Right lobe of liver (tissue), 6 donors: ENCODE results near the gene PRSS33. TPM values are rescaled to one million over a fixed set of nuclear protein-coding genes. Genes with fewer than 3 reads are reported as not detected.

Experiments used
- ATAC-seq, 4 donors: fragments of 200-7000 bp; cut with Tn5 transposase; one replicate each; pipeline ENCODE4 v1.9.1; 2020; ENCODE audit warnings: mild to moderate bottlenecking in 4 of 4, moderate library complexity in 4 of 4
- DNase-seq, 3 donors: peaks; one replicate each; pipeline ENCODE4 v3.0.0-alpha.2; 2020
- H3K27ac ChIP-seq, 3 donors: fragments of 200-600 bp; one replicate each; pipeline ENCODE4 v1.8.0; 2022
- H3K27me3 ChIP-seq, 2 donors: fragments of 200-600 bp; one replicate each; pipeline ENCODE4 v1.8.0; 2022
- H3K36me3 ChIP-seq, 4 donors: fragments of 200-600 bp; sonication (generic) in 1 of 4; one replicate each; pipeline versions ENCODE4 v1.5.1 to v1.8.0; 2017 to 2022; ENCODE audit warnings: control low read depth in 1 of 4
- H3K4me1 ChIP-seq, 4 donors: fragments of 200-600 bp; sonication (generic) in 1 of 4; one replicate each; pipeline versions ENCODE4 v1.5.1 to v1.8.0; 2017 to 2022; ENCODE audit warnings: control low read depth in 1 of 4
- H3K4me3 ChIP-seq, 3 donors: fragments of 200-600 bp; one replicate each; pipeline ENCODE4 v1.8.0; 2022
- H3K9me3 ChIP-seq, 4 donors: fragments of 200-600 bp; sonication (generic) in 1 of 4; one replicate each; pipeline versions ENCODE4 v1.5.1 to v1.8.0; 2017 to 2022; ENCODE audit warnings: control low read depth in 1 of 4
- CTCF ChIP-seq, 4 donors: fragments of 200-600 bp in 3 of 4; fragments of 450-650 bp in 1 of 4; IDR thresholded peaks; one replicate each; pipeline versions ENCODE4 v1.5.1 to v1.8.0; 2016 to 2022; ENCODE audit warnings: antibody characterized with exemption in 4 of 4, mild to moderate bottlenecking in 2 of 4
- POLR2A ChIP-seq: fragments of 450-650 bp; IDR thresholded peaks from one replicate; pipeline ENCODE4 v1.6.1; 2017; ENCODE audit warnings: antibody characterized with exemption, mild to moderate bottlenecking
- WGBS: methylation state at CpG from one replicate; pipeline ENCODE4 v1.1.6; 2018; ENCODE audit warnings: low coverage, low lambda C conversion rate; ENCODE audit not compliant: insufficient coverage; ENCODE audit errors: missing lambda C conversion rate; 5-methylcytosine and 5-hydroxymethylcytosine counted together
- intact Hi-C, 2 donors: fragments of 100-400 bp; cut with DNase I; formaldehyde crosslinking; loops; one replicate each; pipeline versions ENCODE4 v1.11.2 to v1.14.1; 2022
- long read RNA-seq: library from polyadenylated mRNA; unstranded; transcript quantifications from one replicate; pipeline ENCODE4 v2.0.0, GENCODE V29; 2019
- total RNA-seq, 6 experiments: library from RNA; depleted of rRNA in 2 of 6; stranded (reverse); fragments of >200 nt in 2 of 6; fragmentation: NEBNext Ultra II Directional in 3 of 6; extraction: Animal tissue kit (Norgen Biotek cat#: 25700) in 3 of 6; gene quantifications; one replicate each; pipeline versions ENCODE4 v1.1.0 to v1.2.4, GENCODE V29; 2016 to 2023
- donor health status: DM: no; HTN: yes; CAD: no.
- donor health status: DM: no; HTN: no; CAD: no.
- donor health status: DM: no; HTN: no; CAD: no.
- donor health status: DM: no; HTN: yes; CAD: no.
- donor health status: DM: no; HTN: yes; CAD: no.

PRSS33 gene, protein sequence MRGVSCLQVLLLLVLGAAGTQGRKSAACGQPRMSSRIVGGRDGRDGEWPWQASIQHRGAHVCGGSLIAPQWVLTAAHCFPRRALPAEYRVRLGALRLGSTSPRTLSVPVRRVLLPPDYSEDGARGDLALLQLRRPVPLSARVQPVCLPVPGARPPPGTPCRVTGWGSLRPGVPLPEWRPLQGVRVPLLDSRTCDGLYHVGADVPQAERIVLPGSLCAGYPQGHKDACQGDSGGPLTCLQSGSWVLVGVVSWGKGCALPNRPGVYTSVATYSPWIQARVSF
- not detected for total RNA-seq
- long read RNA-seq = 0 reads

GRCh38 chr16:2787406-2787805, at the start of gene PRSS33:
Gene PRSS33, minus strand, starts transcription at chr16:2787560. Its CDS starts 1,013 bp downstream, at chr16:2786547.
- no peak for ATAC-seq
- 19% methylated on average over 7 of the region's 10 CpGs for WGBS
- Histone ChIP-seq H3K4me1 (peaks cover 0 to 4% (median 0%) of the 10 kb centered on the region in 4 donors), H3K9me3 (no peaks in the 10 kb centered on the region), H3K27ac (no peak within 1 kb of the TSS), H3K4me3 (no peak within 1 kb of the TSS), H3K36me3 (no peaks in the 10 kb centered on the region), H3K27me3 (peaks cover 0 to 12% of the 10 kb centered on the region in 2 donors)
- no peak for DNase-seq
- TF ChIP-seq POLR2A = no peak
- no peak for TF ChIP-seq CTCF (IDR thresholded peaks at IDR 0.05)
- intact Hi-C loops = no loop called here

DNA sequence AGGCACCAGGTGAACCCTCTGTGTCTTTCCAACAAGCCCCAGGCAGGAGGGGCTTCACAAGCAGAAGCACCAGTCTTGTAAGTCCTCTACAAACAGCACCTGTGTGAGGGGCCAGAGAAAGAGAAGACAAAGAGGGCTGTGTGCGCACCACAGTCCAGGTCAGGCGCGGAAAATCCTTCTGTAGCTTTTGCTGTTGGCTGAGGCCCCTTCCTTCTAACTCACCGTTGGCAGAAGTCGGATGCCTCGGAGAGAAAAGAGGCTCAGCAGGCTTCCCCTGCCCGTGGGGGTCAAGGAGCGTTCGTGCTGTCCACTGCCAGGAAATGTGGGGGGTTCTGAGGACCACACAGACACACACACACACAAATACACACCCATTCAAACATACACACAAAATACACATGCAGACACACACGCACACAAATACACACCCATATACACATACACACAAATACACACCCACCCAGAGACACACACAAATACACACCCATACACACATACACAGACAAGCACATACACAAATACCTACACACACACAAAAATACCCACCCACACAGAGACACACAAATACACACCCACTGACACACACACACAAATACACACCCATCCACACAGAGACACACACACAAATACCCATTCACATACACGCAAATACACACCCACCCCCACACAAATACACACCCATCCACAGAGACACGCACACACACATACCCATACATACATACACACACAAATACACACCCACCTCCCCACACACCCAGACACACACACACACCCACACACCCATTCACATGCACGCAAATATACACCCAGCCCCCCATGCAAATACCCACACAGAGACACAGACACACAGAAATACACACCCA, 49.5 kb upstream of the PRSS33 start:
- ATAC-seq (no peak), DNase-seq (peak in 1 of 3 donors; percentile 14)
- Histone ChIP-seq H3K27ac (no peak overlapping the region), H3K9me3 (no peaks in the 10 kb centered on the region), H3K27me3 (no peaks in the 10 kb centered on the region), H3K4me1 (no peaks in the 10 kb centered on the region), H3K4me3 (no peak overlapping the region), H3K36me3 (no peaks in the 10 kb centered on the region)
- WGBS = 41% methylated on average over 4 of the region's 13 CpGs
- TF ChIP-seq CTCF (IDR thresholded peaks at IDR 0.05) (no peak), POLR2A (no peak)
- intact Hi-C loops = no loop called here

DNA sequence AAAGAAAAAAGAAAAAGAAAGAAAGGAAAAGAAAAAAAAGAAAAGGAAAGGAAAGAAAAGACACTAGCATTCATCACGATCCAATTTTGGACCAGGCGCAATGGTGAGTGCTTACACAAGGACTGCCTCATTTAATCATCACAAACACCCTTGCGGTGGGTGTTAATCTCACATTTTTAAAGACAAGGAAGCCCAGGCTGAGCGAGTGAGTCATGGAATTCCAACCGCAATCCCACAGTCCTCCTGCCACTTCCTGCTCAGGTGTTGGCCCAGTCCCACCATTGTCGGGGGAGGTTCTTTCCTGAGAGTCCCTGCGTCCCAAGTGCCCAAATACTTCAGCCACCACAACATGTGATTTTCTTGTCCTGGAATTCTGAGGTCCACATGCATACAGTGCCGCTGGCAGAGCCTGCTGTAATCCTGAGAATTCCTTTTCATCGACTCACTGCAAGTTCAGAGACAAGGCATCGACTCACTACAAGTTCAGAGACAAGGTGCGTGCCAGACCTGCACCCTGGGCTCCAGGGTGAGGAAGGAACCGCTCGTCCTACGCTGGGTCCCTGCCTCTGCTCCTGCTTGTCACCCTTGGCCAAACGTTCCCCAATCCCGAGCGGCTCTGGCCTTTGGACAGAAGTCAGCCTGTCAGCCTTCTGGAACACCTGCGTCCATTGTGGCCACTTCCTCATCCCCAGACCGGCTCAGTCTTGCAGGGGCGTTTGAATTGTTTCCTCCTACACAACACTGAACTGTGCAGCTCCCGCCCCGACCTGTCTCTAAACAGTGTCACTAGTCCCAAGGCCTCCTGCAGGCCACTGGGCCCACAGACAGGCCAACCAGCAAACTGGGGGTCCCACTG, 48.5 kb upstream of the PRSS33 start:
- Histone ChIP-seq H3K4me3 (no peak overlapping the region), H3K27me3 (no peaks in the 10 kb centered on the region), H3K36me3 (no peaks in the 10 kb centered on the region), H3K4me1 (no peaks in the 10 kb centered on the region), H3K27ac (no peak overlapping the region), H3K9me3 (no peaks in the 10 kb centered on the region)
- DNase-seq = peak in 1 of 3 donors; percentile 37
- intact Hi-C loops = no loop called here
- ATAC-seq = peak in 1 of 4 donors; percentile 30
- WGBS = 25% methylated on average over 11 of the region's 22 CpGs
- TF ChIP-seq POLR2A (no peak), CTCF (IDR thresholded peaks at IDR 0.05) (no peak)

- H3K27me3 ChIP-seq = no peaks in the 10 kb centered on the region
- no peak overlapping the region for H3K27ac ChIP-seq
- no peaks in the 10 kb centered on the region for H3K36me3 ChIP-seq
- H3K9me3 ChIP-seq = no peaks in the 10 kb centered on the region
- no peak for TF ChIP-seq CTCF (IDR thresholded peaks at IDR 0.05)
- no peak for TF ChIP-seq POLR2A
- H3K4me3 ChIP-seq = no peak overlapping the region
- ATAC-seq = no peak
- 47% methylated on average over 3 of the region's 3 CpGs for WGBS
- DNase-seq = no peak
- intact Hi-C loops = no loop called here
- H3K4me1 ChIP-seq = no peaks in the 10 kb centered on the region
These were observed 47.6 kb upstream of the PRSS33 start for GRCh38 chr16:2834968-2835367.
